HuH-7.5 (cell line): ENCODE measurements around the gene BABAM2.

Source experiments
- DNase-seq: peaks from one replicate; pipeline ENCODE4 v3.0.0; 2011; ENCODE audit warnings: low spot score

Gene BABAM2

GRCh38 chr2:28382755-28383154 is 492.2 kb downstream of the BABAM2 start:
- no peak for DNase-seq

GRCh38 chr2:28387082-28387960 is 496.8 kb downstream of the BABAM2 start:
- DNase-seq = no peak
